ENCODE measurements around the gene HLA-DPA1. TPM values are rescaled to one million over a fixed set of nuclear protein-coding genes. Genes with fewer than 3 reads are reported as not detected.
A peak's percentile ranks its signal among the peaks of the same experiment; 100 is the strongest.

HLA-DPA1 gene
- total and polyA plus RNA-seq, 10 of the 15 experiments (the other 5 are each of a cell fraction or from before 2014, with no cell fraction given), result 508 to 1,640 (median 829) TPM

DNA sequence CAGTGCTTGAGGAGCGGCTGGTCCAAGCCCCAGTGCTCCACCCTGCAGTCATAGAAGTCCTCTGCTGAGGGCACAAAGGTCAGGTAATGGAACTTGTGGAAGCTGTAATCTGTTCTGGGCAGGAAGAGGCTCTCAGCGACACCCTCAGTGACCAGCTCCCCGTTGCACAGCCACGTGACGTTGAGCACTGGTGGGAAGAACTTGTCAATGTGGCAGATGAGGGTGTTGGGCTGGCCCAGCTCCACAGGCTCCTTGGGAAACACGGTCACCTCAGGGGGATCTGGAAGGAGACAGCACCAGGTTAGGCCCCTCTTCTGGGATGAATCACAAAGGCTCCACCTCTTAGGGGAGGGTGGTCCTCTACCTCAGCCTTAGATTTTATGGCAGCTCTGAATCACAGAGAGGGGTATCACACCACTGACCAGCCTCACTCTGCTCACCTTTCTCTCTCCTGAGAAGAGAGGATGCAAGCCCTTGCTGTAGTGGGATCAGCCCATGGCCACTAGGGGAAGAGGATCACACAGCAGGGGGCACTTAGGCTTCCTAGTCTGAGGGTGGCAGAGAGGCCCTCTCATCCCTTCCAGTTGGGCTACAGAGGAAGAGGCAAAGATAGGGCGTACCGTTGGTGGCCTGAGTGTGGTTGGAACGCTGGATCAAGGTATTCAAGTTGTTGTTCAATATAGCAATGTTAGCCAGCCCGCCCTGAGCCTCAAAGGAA is 4.3 kb downstream of the HLA-DPA1 start (continued):
- TF ChIP-seq RFX5 (IDR thresholded peaks at IDR 0.05; ENCODE audit: low read depth, low read length), result no peak
- TF ChIP-seq RCOR1 (conservative IDR thresholded peaks at IDR 0.05; ENCODE audit: low read depth, low read length), result no peak
- no peak for TF ChIP-seq SIX5 (IDR thresholded peaks at IDR 0.05; ENCODE audit: low read depth, low read length, severe bottlenecking)
- TF ChIP-seq RAD21 (IDR thresholded peaks at IDR 0.05; ENCODE audit: insufficient read depth, low read depth, low read length), result no peak
- TF ChIP-seq GATAD2B (conservative IDR thresholded peaks at IDR 0.05; ENCODE audit: low read depth), result no peak
- TF ChIP-seq SMAD5 (IDR thresholded peaks at IDR 0.05; ENCODE audit: low read depth), result 0 out of 2 replicates have a peak, but pooled peaks have one; percentile 8
- TF ChIP-seq ZNF274 (IDR thresholded peaks at IDR 0.05; ENCODE audit: insufficient read depth, insufficient read length), result no peak
- peak; percentile 15 for TF ChIP-seq POLR2AphosphoS2 (IDR thresholded peaks at IDR 0.05; ENCODE audit: low read depth, low read length)

DNA sequence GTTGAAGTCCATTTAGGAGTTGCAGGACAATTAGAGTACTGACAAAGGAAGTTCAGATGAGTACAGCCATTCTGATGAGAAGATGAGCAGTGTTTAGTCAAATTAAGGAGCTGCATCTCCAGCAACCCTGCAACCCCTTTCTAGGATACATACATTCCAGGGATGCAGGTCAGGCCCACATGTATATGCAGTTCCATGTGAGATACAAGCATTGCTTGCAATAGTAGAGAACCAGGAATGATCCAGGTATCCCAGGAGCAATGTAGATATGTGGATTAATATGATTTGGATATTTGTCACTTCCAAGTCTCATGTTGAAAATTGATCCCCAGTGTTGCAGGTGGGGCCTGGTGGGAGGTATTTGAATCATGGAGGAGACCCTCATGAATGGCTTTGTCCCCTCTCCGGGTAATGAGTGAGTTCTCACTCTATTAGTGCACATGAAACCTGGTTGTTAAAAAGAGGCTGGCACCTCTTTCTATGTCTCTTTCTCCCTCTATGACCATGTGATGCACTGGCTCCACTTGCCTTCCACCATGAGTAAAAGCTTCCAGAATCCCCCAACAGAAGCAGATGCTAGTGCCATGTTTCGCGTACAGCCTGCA is 6.4 kb downstream of the HLA-DPA1 start:
- Histone ChIP-seq H3K4me3 (no peak overlapping the region), H3K36me3 (ENCODE audit: control insufficient read depth in 2 of 2, insufficient read depth in 2 of 2, low read length in 1 of 2) (peaks cover 11 to 34% of the 10 kb centered on the region in 2 experiments), H3K27ac (ENCODE audit: control insufficient read depth, insufficient read depth) (no peak overlapping the region), H3K27me3 (replicated peaks in 1 of 2; ENCODE audit: control insufficient read depth in 2 of 2, insufficient read depth in 2 of 2, low read length in 1 of 2) (no peaks in the 10 kb centered on the region), H3K9ac (ENCODE audit: control insufficient read depth, insufficient read depth, low read length) (no peak overlapping the region), H2AFZ (ENCODE audit: control insufficient read depth, low read depth, low read length) (no peak overlapping the region), H3K4me2 (ENCODE audit: control insufficient read depth, insufficient read depth) (no peak overlapping the region), H3K9me3 (replicated peaks; ENCODE audit: control insufficient read depth, insufficient read depth, low read length) (peaks cover 5% of the 10 kb centered on the region), H3K79me2 (ENCODE audit: control insufficient read depth, insufficient read depth, low read length) (peaks cover 37% of the 10 kb centered on the region), H4K20me1 (ENCODE audit: control insufficient read depth, insufficient read depth) (no peaks in the 10 kb centered on the region), H3K4me1 (ENCODE audit: control insufficient read depth, insufficient read depth, low read length) (0 out of 2 replicates have a peak, but pooled peaks cover 4% of the 10 kb centered on the region)
- ATAC-seq (peak; percentile 2; the same call in 2 of the 3 replicates), DNase-seq (ENCODE audit: low read depth, low spot score) (no peak), FAIRE-seq (no peak)
- ChIA-PET RAD21 (ENCODE audit: unreplicated experiment) (no interaction called here), CTCF (no interaction called here), SMC1A (ENCODE audit: uncharacterized antibody, unreplicated experiment) (interaction anchor here (1.0 to 2.8 kb wide), 2 partner anchors 8 to 10 kb away, joined by 3 to 7 read pairs; partner anchors contain the start of gene HLA-DPB1), POLR2A (interaction anchor here (1.1 to 1.5 kb wide), 2 partner anchors 9 to 38 kb away, joined by 3 to 4 read pairs; partner anchors contain the start of gene HLA-DPB1)
- in situ Hi-C loops (cut with MboI), result loop anchor here (25.0 kb wide), 1 partner anchor 1595 kb away; no protein-coding TSS in a partner anchor
- no TSS peak for BruUV-seq (replicated peaks)
- 62% methylated on average over 3 of the region's 3 CpGs for WGBS (ENCODE audit: insufficient coverage, insufficient replicate concordance, low lambda C conversion rate, missing lambda C conversion rate)
- intact Hi-C loops (cut with micrococcal nuclease; ENCODE audit: unreplicated experiment), result no loop called here
- TF ChIP-seq BRCA1 (IDR thresholded peaks at IDR 0.05; ENCODE audit: low read depth, low read length), result no peak
- no peak for TF ChIP-seq NRF1 (conservative IDR thresholded peaks at IDR 0.05; ENCODE audit: low read depth, low read length)
- no peak for TF ChIP-seq ETV6 (conservative IDR thresholded peaks at IDR 0.05 in 1 of 2, IDR thresholded peaks at IDR 0.05 in 1 of 2; ENCODE audit: borderline replicate concordance in 1 of 2, low read depth in 1 of 2)
- TF ChIP-seq, protein P1, sequence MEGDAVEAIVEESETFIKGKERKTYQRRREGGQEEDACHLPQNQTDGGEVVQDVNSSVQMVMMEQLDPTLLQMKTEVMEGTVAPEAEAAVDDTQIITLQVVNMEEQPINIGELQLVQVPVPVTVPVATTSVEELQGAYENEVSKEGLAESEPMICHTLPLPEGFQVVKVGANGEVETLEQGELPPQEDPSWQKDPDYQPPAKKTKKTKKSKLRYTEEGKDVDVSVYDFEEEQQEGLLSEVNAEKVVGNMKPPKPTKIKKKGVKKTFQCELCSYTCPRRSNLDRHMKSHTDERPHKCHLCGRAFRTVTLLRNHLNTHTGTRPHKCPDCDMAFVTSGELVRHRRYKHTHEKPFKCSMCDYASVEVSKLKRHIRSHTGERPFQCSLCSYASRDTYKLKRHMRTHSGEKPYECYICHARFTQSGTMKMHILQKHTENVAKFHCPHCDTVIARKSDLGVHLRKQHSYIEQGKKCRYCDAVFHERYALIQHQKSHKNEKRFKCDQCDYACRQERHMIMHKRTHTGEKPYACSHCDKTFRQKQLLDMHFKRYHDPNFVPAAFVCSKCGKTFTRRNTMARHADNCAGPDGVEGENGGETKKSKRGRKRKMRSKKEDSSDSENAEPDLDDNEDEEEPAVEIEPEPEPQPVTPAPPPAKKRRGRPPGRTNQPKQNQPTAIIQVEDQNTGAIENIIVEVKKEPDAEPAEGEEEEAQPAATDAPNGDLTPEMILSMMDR (IDR thresholded peaks at IDR 0.05 in 2 of 3, conservative IDR thresholded peaks at IDR 0.05 in 1 of 3; ENCODE audit: control insufficient read depth in 2 of 3, extremely low read depth in 1 of 3, insufficient read depth in 1 of 3, low read depth in 3 of 3, low read length in 3 of 3), result no peak
- TF ChIP-seq HCFC1 (IDR thresholded peaks at IDR 0.05; ENCODE audit: low read length), result no peak
- peak; percentile 67 for TF ChIP-seq POLR2AphosphoS5 (IDR thresholded peaks at IDR 0.05; ENCODE audit: low read length)
- TF ChIP-seq, protein P2, sequence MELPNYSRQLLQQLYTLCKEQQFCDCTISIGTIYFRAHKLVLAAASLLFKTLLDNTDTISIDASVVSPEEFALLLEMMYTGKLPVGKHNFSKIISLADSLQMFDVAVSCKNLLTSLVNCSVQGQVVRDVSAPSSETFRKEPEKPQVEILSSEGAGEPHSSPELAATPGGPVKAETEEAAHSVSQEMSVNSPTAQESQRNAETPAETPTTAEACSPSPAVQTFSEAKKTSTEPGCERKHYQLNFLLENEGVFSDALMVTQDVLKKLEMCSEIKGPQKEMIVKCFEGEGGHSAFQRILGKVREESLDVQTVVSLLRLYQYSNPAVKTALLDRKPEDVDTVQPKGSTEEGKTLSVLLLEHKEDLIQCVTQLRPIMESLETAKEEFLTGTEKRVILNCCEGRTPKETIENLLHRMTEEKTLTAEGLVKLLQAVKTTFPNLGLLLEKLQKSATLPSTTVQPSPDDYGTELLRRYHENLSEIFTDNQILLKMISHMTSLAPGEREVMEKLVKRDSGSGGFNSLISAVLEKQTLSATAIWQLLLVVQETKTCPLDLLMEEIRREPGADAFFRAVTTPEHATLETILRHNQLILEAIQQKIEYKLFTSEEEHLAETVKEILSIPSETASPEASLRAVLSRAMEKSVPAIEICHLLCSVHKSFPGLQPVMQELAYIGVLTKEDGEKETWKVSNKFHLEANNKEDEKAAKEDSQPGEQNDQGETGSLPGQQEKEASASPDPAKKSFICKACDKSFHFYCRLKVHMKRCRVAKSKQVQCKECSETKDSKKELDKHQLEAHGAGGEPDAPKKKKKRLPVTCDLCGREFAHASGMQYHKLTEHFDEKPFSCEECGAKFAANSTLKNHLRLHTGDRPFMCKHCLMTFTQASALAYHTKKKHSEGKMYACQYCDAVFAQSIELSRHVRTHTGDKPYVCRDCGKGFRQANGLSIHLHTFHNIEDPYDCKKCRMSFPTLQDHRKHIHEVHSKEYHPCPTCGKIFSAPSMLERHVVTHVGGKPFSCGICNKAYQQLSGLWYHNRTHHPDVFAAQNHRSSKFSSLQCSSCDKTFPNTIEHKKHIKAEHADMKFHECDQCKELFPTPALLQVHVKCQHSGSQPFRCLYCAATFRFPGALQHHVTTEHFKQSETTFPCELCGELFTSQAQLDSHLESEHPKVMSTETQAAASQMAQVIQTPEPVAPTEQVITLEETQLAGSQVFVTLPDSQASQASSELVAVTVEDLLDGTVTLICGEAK (IDR thresholded peaks at IDR 0.05; ENCODE audit: borderline replicate concordance), result no peak
- no peak for TF ChIP-seq BACH1 (IDR thresholded peaks at IDR 0.05; ENCODE audit: borderline replicate concordance)

All from GM12878 (cell line).